GM18508 (cell line): ENCODE measurements around the gene APOBEC3H.

Source experiments
- ATAC-seq: cut with Tn5 transposase; IDR thresholded peaks from one replicate; pipeline ENCODE4 v1.9.1; 2021; ENCODE audit warnings: moderate number of reproducible peaks; ENCODE audit not compliant: insufficient read depth, unreplicated experiment

The APOBEC3H gene

GRCh38 chr22:39152024-39152510 lies 55.0 kb downstream of the APOBEC3H start:
- no peak for ATAC-seq

GRCh38 chr22:39152511-39153219 lies 55.6 kb downstream of the APOBEC3H start, which contains the start of gene CBX7:
CBX7 (minus strand) TSS chr22:39152680; CDS start chr22:39152444, 236 bp downstream.
- no peak for ATAC-seq

GRCh38 chr22:39153220-39153717 lies 56.2 kb downstream of the APOBEC3H start:
- no peak for ATAC-seq
